ENCODE results near the gene MRFAP1L1. TPM values are rescaled to one million over a fixed set of nuclear protein-coding genes. Genes with fewer than 3 reads are reported as not detected.

The MRFAP1L1 gene
- total RNA-seq, 1 donor from 2014 or later, result 43.0 TPM

DNA sequence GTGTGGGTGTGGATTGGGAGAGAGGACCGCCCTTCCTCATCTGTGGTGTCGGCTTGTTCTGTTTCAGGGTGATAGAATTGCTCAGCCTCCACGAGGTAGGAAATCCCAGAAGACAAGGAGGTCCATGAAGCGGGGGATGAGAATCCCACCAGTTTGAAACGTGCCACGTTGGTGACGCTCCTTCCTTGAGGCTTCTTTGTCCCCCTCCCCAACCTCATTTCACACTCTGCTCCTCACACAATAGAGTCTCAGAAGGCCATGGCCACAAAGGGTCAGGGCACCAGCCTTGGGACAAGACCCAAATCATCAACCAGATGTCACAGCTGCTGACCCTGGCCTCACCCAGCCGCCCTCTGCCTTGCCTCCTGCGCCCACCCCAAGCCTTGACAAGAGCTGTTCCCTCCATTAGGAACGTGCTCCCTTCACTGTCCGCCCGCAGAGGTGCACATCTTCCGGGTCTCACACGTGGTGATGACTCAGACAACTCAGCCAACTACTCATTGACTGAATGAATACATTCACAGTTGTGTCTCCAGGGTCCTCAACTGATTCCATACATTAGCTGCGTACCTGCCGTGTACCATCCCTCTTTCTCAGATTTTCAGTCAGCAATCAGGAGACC is 24.6 kb upstream of the MRFAP1L1 start:
- no peaks in the 10 kb centered on the region for H3K9me3 Mint-ChIP-seq (ENCODE audit: unreplicated experiment)
- H3K4me1 Mint-ChIP-seq (ENCODE audit: unreplicated experiment), result no peaks in the 10 kb centered on the region
- TF ChIP-seq CTCF (IDR thresholded peaks at IDR 0.05; ENCODE audit: unreplicated experiment), result no peak
- no peak overlapping the region for H3K27ac Mint-ChIP-seq (ENCODE audit: unreplicated experiment)
- no peak for DNase-seq (ENCODE audit: low spot score)
- H3K4me3 Mint-ChIP-seq (ENCODE audit: unreplicated experiment), result no peak overlapping the region
- no peaks in the 10 kb centered on the region for H3K36me3 Mint-ChIP-seq (ENCODE audit: low read depth, unreplicated experiment)
- peaks cover 5% of the 10 kb centered on the region for H3K27me3 Mint-ChIP-seq (ENCODE audit: unreplicated experiment)

DNA sequence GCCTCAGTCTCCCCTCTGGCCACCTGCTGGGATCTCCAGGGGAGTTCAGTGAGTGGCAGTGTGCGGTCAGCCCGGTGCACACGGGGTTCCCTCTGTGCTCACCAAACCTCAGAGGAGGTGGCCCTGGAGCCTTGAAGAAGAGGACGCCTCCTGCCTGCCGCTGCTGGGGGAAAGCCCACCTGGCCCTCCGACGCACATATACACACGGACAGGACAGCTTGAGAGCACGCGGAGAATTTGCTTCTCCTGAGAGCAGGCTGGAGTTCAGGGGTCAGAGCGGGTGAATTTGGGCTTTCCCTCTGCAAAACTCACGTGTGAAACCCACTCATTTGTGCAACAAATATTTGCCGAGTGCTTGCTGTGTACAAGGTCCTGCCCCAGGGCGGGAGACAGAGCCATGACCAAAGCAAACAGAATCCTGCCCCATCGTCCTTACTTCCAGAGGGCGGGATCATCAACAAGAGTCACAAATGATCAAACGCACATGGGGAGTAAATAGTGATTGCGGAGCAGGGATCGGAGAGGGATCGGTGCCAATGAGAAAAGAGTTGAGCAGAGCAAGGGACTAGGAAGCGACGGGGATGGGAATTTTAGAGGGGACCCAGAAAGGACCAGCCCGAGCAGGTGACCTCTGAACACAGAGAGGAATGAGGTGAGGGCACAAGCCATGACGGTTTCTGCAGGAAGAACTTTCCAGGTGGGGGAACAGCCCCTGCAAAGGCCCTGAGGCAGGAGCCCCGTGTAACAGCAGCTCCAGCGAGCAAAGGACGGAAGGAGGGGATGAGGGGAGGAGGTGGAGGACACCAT is 23.9 kb upstream of the MRFAP1L1 start:
- no peak overlapping the region for H3K4me3 Mint-ChIP-seq (ENCODE audit: unreplicated experiment)
- no peak for TF ChIP-seq CTCF (IDR thresholded peaks at IDR 0.05; ENCODE audit: unreplicated experiment)
- H3K4me1 Mint-ChIP-seq (ENCODE audit: unreplicated experiment), result no peaks in the 10 kb centered on the region
- no peak overlapping the region for H3K27ac Mint-ChIP-seq (ENCODE audit: unreplicated experiment)
- H3K36me3 Mint-ChIP-seq (ENCODE audit: low read depth, unreplicated experiment), result no peaks in the 10 kb centered on the region
- DNase-seq (ENCODE audit: low spot score), result no peak
- peaks cover 7% of the 10 kb centered on the region for H3K27me3 Mint-ChIP-seq (ENCODE audit: unreplicated experiment)
- no peaks in the 10 kb centered on the region for H3K9me3 Mint-ChIP-seq (ENCODE audit: unreplicated experiment)

GRCh38 chr4:6732441-6733357 is 23.0 kb upstream of the MRFAP1L1 start:
- DNase-seq (ENCODE audit: low spot score), result no peak
- Mint-ChIP-seq H3K27ac (ENCODE audit: unreplicated experiment) (no peak overlapping the region), H3K9me3 (ENCODE audit: unreplicated experiment) (no peaks in the 10 kb centered on the region), H3K36me3 (ENCODE audit: low read depth, unreplicated experiment) (no peaks in the 10 kb centered on the region), H3K4me3 (ENCODE audit: unreplicated experiment) (no peak overlapping the region), H3K4me1 (ENCODE audit: unreplicated experiment) (no peaks in the 10 kb centered on the region), H3K27me3 (ENCODE audit: unreplicated experiment) (peaks cover 12% of the 10 kb centered on the region)
- no peak for TF ChIP-seq CTCF (IDR thresholded peaks at IDR 0.05; ENCODE audit: unreplicated experiment)

GRCh38 chr4:6731780-6732179 is 22.1 kb upstream of the MRFAP1L1 start:
- H3K27me3 Mint-ChIP-seq (ENCODE audit: unreplicated experiment), result peaks cover 12% of the 10 kb centered on the region

More at GRCh38 chr4:6731780-6732179, 22.1 kb upstream of the MRFAP1L1 start:
- Mint-ChIP-seq H3K4me1 (ENCODE audit: unreplicated experiment) (no peaks in the 10 kb centered on the region), H3K4me3 (ENCODE audit: unreplicated experiment) (no peak overlapping the region), H3K27ac (ENCODE audit: unreplicated experiment) (no peak overlapping the region), H3K36me3 (ENCODE audit: low read depth, unreplicated experiment) (no peaks in the 10 kb centered on the region), H3K9me3 (ENCODE audit: unreplicated experiment) (no peaks in the 10 kb centered on the region)
- no peak for TF ChIP-seq CTCF (IDR thresholded peaks at IDR 0.05; ENCODE audit: unreplicated experiment)
- no peak for DNase-seq (ENCODE audit: low spot score)
